KOPT-K1 (cell line): ENCODE results near the gene CUX1.
"Not testable (repeated sequence)": the region's sequence is repeated elsewhere in the genome, so short reads cannot be mapped to it uniquely, and the experiment has no call there.

Experiments used
- H3K27ac ChIP-seq: fragments of 200-600 bp; sonication (generic); 2 replicates; pipeline ENCODE4 v1.5.1; 2016; ENCODE audit warnings: antibody characterized with exemption, mild to moderate bottlenecking, low read depth, low read length; ENCODE audit not compliant: poor library complexity, severe bottlenecking
- H3K36me3 ChIP-seq: fragments of 200-600 bp; sonication (generic); 2 replicates; pipeline ENCODE4 v1.5.1; 2017; ENCODE audit warnings: antibody characterized with exemption, mild to moderate bottlenecking, low read length, moderate library complexity; ENCODE audit not compliant: insufficient read depth
- H3K9me3 ChIP-seq: fragments of 200-600 bp; sonication (generic); 2 replicates; pipeline ENCODE4 v1.5.1; 2017; ENCODE audit warnings: antibody characterized with exemption, low read length, mild to moderate bottlenecking; ENCODE audit not compliant: insufficient read depth, poor library complexity, severe bottlenecking

Gene CUX1

DNA sequence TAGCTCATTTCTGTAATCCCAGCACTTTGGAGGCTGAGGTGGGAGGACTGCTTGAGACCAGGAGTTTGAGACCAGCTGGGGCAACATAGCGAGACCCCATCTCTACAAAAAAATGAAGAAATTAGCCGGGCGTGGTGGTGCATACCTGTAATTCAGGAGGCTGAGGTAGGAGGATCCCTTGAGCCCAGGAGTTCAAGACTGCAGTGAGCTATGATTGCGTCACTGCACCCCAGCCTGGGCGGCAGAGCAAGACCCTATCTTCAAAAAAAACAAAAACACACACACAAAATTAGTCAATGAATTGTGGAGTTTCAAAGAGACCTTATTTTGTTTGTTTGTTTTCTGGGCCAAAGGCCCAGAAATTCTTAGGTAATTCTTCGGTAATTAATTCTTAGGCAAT lies 110.0 kb downstream of the CUX1 start:
- H3K27ac ChIP-seq = no peak overlapping the region
- peaks cover 37% of the 10 kb centered on the region; the same call in 1 of the 2 replicates for H3K36me3 ChIP-seq
- peaks cover 7% of the 10 kb centered on the region for H3K9me3 ChIP-seq

DNA sequence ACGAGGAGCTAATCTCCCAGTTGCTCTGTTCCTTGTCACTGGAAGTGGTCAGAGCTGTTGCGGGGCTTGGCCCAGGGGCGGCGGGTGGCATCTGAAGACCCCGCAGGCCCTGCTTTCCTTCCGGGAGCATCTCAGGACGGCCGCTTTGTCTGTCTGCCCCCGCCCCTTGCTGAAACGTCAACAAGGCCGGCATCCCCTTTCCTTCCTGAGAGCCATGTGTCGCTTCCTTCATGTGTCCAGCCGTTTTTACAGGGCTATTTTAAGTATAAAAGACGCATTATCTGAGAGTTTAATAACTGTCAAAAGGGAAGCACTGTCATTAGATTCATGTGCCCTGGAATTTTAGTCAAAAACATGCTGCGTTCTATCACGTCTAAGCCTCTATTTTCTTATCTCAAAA lies 110.4 kb downstream of the CUX1 start:
- Histone ChIP-seq H3K9me3 (peaks cover 7% of the 10 kb centered on the region), H3K36me3 (peaks cover 32% of the 10 kb centered on the region; the same call in 1 of the 2 replicates), H3K27ac (no peak overlapping the region)

DNA sequence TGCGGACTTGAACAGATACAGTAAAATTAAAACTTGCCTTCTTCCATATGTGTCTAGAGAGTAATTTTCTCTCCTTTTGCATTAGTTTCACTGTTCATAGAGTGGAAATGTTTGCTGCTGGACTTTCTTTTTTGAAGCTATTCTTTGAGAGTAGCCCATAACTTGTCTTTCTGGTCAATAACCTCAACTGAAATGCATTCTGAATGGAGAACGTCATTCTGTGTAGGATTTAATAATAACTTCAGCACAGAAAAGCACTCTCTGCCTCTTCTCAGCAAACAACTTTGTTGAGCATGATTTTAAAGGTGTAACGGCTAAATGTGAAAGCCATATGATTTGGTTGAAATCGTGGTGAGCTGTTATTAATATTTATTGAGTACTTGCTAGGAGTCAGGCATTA lies 111.8 kb downstream of the CUX1 start:
- Histone ChIP-seq H3K36me3 (peaks cover 27% of the 10 kb centered on the region; the same call in 1 of the 2 replicates), H3K27ac (no peak overlapping the region), H3K9me3 (peaks cover 7% of the 10 kb centered on the region)

DNA sequence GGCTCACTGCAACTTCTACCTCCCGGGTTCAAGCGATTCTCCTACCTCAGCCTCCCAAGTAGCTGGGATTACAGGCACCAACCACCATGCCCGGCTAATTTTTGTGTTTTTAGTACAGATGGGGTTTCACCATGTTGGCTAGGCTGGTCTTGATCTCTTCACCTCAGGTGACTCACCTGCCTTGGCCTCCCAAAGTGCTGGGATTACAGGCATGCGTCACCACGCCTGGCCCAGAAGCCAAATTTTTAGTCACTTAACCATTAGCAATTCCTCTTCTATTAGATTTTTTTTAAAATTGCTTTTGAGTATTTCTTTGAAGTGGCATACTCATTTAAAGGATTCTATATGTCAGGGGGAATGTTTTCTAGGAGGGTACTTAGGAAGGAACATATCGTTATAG lies 112.5 kb downstream of the CUX1 start:
- H3K36me3 ChIP-seq = peaks cover 26% of the 10 kb centered on the region; the same call in 1 of the 2 replicates
- not testable (repeated sequence) for H3K27ac ChIP-seq

GRCh38 chr7:101932083-101932482 lies 114.7 kb downstream of the CUX1 start:
- peaks cover 7% of the 10 kb centered on the region for H3K9me3 ChIP-seq
- H3K27ac ChIP-seq = no peak overlapping the region
- H3K36me3 ChIP-seq = peaks cover 20% of the 10 kb centered on the region; the same call in 1 of the 2 replicates

More for the DNA sequence above, 112.5 kb downstream of the CUX1 start:
- H3K9me3 ChIP-seq = not testable (repeated sequence)

- Histone ChIP-seq H3K27ac (no peak overlapping the region), H3K36me3 (peaks cover 13% of the 10 kb centered on the region; the same call in 1 of the 2 replicates), H3K9me3 (peaks cover 7% of the 10 kb centered on the region)
Observed at GRCh38 chr7:101933028-101933427, 115.6 kb downstream of the CUX1 start.

DNA sequence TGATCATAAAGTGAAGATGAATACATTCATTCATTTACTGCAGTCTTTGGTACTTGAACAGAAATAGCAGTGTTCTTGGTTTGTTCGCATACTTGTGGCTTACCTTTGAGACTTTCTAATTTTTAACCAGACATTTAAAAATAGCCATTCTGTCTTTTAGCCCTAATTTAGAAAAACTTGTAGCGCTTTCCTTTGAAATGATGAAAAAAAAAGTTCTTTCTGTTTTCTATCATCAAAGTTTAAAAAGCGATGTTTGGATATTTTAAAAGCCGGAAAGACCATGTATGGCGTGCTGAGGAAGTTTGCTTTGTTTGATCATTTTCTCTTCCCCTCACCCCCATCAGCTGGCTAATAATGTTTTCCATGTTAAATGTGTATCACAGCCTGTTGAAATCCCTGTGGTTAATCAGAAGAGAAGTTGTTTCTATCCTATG lies 116.3 kb downstream of the CUX1 start:
- no peak overlapping the region for H3K27ac ChIP-seq
- H3K36me3 ChIP-seq = peaks cover 13% of the 10 kb centered on the region; the same call in 1 of the 2 replicates
- H3K9me3 ChIP-seq = peaks cover 7% of the 10 kb centered on the region

GRCh38 chr7:101934618-101935017 lies 117.2 kb downstream of the CUX1 start:
- peaks cover 5% of the 10 kb centered on the region for H3K9me3 ChIP-seq
- no peak overlapping the region for H3K27ac ChIP-seq
- peaks cover 9% of the 10 kb centered on the region; the same call in 1 of the 2 replicates for H3K36me3 ChIP-seq

DNA sequence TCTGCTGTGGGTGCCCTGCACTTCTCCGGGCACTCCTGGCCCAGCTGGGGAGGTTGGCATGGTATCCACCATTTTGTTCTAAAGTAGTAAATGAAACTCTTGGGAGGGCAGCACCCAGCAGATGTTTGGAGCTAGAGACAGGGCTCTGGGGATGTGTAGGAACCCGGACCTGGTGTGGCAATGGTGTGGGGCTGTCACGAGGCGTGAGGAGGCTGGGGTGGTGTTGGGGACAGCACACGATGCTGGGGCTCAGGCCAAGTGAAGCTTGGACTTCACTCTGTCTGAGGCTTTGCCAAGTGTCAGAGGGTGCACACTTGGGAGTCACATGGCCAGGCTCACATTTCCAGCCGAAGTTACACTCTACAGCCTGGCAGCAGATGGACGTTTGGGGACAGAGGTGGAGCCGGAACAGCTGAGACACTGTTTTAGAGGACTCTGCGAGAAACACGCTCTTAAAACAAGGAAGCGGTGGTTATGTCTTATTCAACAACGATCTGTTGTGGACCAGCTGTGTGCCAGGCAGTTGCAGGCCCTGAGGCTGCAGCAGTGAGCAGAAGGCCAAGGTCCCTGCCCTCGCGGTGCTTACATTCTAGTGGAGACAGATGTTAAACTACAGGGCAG lies 118.2 kb downstream of the CUX1 start:
- H3K27ac ChIP-seq = no peak overlapping the region
- no peaks in the 10 kb centered on the region for H3K9me3 ChIP-seq
- H3K36me3 ChIP-seq = peaks cover 6% of the 10 kb centered on the region; the same call in 1 of the 2 replicates

GRCh38 chr7:101936223-101936610 lies 118.8 kb downstream of the CUX1 start:
- H3K27ac ChIP-seq = no peak overlapping the region
- no peaks in the 10 kb centered on the region for H3K9me3 ChIP-seq
- peaks cover 6% of the 10 kb centered on the region; the same call in 1 of the 2 replicates for H3K36me3 ChIP-seq

DNA sequence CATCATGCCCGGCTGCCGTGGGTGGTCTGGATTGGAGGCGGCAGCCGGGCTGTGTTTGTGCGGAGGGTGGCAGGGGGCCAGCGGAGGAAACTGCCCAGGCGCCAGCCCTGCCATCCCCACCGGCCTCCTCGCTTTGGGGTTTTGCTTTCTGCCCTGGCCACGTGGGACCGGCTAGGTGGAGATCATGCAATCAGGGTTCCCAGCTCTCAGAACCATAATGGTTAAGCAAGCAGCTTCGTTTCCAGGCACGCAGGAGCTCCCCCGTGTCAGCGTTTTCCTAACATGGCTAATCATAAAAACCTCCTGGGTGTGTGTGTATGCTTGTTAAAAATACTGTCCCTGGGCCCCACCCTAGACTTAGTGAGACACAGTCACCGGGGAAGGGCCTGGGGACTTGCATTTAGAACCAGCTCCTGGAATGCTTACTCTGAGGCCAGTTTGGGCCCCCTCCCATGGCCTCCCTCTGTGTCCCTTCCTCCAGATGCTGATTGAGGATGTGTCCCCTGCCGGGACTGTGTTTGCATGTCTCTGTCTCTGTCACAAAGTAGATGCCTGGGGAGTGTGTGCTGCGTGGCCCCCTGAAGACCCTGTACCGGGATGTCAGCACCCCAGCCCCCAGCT lies 119.3 kb downstream of the CUX1 start:
- H3K36me3 ChIP-seq = peaks cover 6% of the 10 kb centered on the region; the same call in 1 of the 2 replicates
- no peak overlapping the region for H3K27ac ChIP-seq
- H3K9me3 ChIP-seq = no peaks in the 10 kb centered on the region

GRCh38 chr7:101937717-101938514 lies 120.5 kb downstream of the CUX1 start:
- H3K9me3 ChIP-seq = no peaks in the 10 kb centered on the region
- H3K36me3 ChIP-seq = peaks cover 6% of the 10 kb centered on the region; the same call in 1 of the 2 replicates
- no peak overlapping the region for H3K27ac ChIP-seq

- Histone ChIP-seq H3K9me3 (no peaks in the 10 kb centered on the region), H3K36me3 (peaks cover 6% of the 10 kb centered on the region; the same call in 1 of the 2 replicates), H3K27ac (no peak overlapping the region)
Observed at GRCh38 chr7:101939136-101939695, 121.8 kb downstream of the CUX1 start.

DNA sequence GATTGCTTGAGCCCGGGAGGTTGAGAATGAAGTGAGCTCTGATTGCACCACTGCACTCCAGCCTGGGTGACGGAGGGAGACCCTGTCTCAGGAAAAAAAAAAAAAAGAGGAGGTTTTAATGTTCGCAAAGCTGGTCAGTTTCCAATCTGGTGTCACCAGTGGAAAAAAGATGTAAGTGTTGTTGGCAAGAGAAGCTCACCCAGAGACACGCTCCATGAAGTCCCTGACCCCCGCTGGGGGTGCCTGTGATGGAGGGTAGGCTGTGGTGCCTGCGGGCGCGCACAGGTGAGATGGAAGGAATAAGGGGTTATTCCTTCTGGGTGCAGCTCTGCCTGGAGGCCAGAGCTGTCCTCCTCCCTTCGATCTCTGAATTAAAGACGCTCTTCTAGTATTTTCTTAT lies 122.7 kb downstream of the CUX1 start:
- Histone ChIP-seq H3K36me3 (peaks cover 9% of the 10 kb centered on the region; the same call in 1 of the 2 replicates), H3K9me3 (no peaks in the 10 kb centered on the region), H3K27ac (no peak overlapping the region)

GRCh38 chr7:101940830-101941229 lies 123.4 kb downstream of the CUX1 start:
- H3K9me3 ChIP-seq = no peaks in the 10 kb centered on the region
- H3K36me3 ChIP-seq = peaks cover 3% of the 10 kb centered on the region; the same call in 1 of the 2 replicates
- no peak overlapping the region for H3K27ac ChIP-seq
